NCI-H2029 treated with DMSO at 0.1 percent for 48 hours (cell line): ENCODE data around the gene ZNF248.
"Not testable (repeated sequence)": the region's sequence is repeated elsewhere in the genome, so short reads cannot be mapped to it uniquely, and the experiment has no call there.

Source experiments
- DNase-seq: peaks from one replicate; lab custom pipeline; 2025; lab: John Stamatoyannopoulos, UW

ZNF248 gene

GRCh38 chr10:37739181-37739580 is 118.2 kb downstream of the ZNF248 start:
- no peak for DNase-seq

- DNase-seq, result not testable (repeated sequence)
Measured at GRCh38 chr10:37738241-37738640, 119.2 kb downstream of the ZNF248 start.

DNA sequence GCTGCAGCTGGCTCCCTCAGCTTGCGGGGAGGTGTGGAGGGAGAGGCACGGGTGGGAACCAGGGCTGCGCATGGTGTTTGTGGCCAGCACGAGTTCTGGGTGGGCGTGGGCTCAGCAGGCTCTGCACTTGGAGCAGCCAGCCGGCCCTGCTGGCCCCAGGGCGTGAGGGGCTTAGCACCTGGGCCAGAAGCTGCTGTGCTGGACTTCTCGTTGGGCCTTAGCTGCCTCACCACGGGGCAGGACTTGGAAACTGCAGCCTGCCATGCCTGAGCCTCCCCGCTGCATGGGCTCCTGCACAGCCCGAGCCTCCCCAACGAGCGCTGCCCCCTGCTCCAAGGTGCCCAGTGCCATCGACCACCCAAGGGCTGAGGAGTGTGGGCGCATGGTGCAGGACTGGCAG is 120.1 kb downstream of the ZNF248 start:
- no peak for DNase-seq

- no peak for DNase-seq
Measured at GRCh38 chr10:37736120-37736519, 121.3 kb downstream of the ZNF248 start.

GRCh38 chr10:37734971-37735370 is 122.4 kb downstream of the ZNF248 start:
- DNase-seq, result no peak
